Ascending aorta (tissue), 2 donors: ENCODE results near the gene CD37. TPM values are rescaled to one million over a fixed set of nuclear protein-coding genes. Genes with fewer than 3 reads are reported as not detected.
"Not testable (repeated sequence)": the region's sequence is repeated elsewhere in the genome, so short reads cannot be mapped to it uniquely, and the experiment has no call there.

ENCODE experiments used
- DNase-seq, 2 donors: peaks; one replicate each; pipeline ENCODE4 v3.0.0-alpha.2; 2019; ENCODE audit warnings: low spot score in 2 of 2
- H3K27ac ChIP-seq, 2 donors: fragments of 200-600 bp; sonication (generic); one replicate each; pipeline ENCODE4 v1.5.1; 2016 to 2017; ENCODE audit warnings: mild to moderate bottlenecking in 1 of 2
- H3K27me3 ChIP-seq: fragments of 200-600 bp; sonication (generic); one replicate; pipeline ENCODE4 v1.5.1; 2017
- H3K36me3 ChIP-seq, 2 donors: fragments of 200-600 bp; sonication (generic); one replicate each; pipeline ENCODE4 v1.5.1; 2016
- H3K4me1 ChIP-seq, 2 donors: fragments of 200-600 bp; sonication (generic); one replicate each; pipeline ENCODE4 v1.5.1; 2016 to 2017; ENCODE audit warnings: mild to moderate bottlenecking in 1 of 2
- H3K4me3 ChIP-seq, 2 donors: fragments of 200-600 bp; sonication (generic); one replicate each; pipeline ENCODE4 v1.5.1; 2016 to 2017; ENCODE audit warnings: mild to moderate bottlenecking in 1 of 2
- H3K9me3 ChIP-seq, 2 donors: fragments of 200-600 bp; sonication (generic); one replicate each; pipeline ENCODE4 v1.5.1; 2016
- intact Hi-C: fragments of 100-400 bp; cut with DNase I; formaldehyde crosslinking; loops from one replicate; pipeline ENCODE4 v1.15.1; 2023
- total RNA-seq: library from RNA; depleted of rRNA; stranded (reverse); fragments of >200 nt; gene quantifications from one replicate; pipeline ENCODE4 v1.1.0, GENCODE V29; 2016
- TF ChIP-seq, protein P1 (sequence below), 3 experiments: fragments of 200-600 bp in 2 of 3; fragments of 450-650 bp in 1 of 3; sonication (generic) in 2 of 3; IDR thresholded peaks; one replicate each; pipeline ENCODE4 v1.5.1; 2016 to 2019; ENCODE audit warnings: antibody characterized with exemption in 3 of 3, mild to moderate bottlenecking in 1 of 3, moderate library complexity in 1 of 3

CD37 gene, protein sequence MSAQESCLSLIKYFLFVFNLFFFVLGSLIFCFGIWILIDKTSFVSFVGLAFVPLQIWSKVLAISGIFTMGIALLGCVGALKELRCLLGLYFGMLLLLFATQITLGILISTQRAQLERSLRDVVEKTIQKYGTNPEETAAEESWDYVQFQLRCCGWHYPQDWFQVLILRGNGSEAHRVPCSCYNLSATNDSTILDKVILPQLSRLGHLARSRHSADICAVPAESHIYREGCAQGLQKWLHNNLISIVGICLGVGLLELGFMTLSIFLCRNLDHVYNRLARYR
- 15.6 TPM for total RNA-seq

DNA sequence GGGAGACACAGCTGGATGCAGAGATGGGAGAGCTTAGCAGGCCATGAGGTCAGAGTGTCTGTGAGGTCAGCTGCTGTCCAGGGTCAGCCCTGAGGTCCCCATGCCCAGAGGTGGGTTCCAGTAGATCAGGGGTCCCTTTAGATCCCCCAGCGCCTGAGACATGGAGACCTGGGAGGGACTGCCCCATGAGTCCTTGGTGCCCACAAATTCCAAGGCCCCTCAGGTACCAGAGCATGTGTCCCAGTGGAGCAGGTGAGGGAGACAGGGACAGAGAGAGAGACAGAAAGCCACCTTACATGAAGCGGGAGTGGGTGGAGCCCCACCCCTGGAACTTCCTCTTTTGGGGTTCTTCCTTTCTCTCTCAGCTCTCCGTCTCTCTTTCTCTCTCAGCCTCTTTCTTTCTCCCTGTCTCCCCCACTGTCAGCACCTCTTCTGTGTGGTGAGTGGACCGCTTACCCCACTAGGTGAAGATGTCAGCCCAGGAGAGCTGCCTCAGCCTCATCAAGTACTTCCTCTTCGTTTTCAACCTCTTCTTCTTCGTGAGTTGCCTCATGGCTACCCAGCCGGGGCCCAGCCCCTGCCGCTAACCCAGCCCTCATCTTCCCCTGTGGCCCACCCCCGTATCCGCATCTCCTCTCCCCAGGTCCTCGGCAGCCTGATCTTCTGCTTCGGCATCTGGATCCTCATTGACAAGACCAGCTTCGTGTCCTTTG, at the start of gene CD37:
Gene CD37 (plus strand): TSS at position 336 of the 713 bp plus-strand sequence. CDS start 135 bp downstream, at position 471.
- Histone ChIP-seq H3K9me3 (no peaks in the 10 kb centered on the region), H3K27me3 (no peaks in the 10 kb centered on the region), H3K4me3 (peak within 1 kb of the TSS in 1 of 2 donors; percentile 39), H3K27ac (no peak within 1 kb of the TSS), H3K36me3 (no peaks in the 10 kb centered on the region), H3K4me1 (peaks cover 6 to 14% of the 10 kb centered on the region in 2 donors)
- TF ChIP-seq, protein P1, sequence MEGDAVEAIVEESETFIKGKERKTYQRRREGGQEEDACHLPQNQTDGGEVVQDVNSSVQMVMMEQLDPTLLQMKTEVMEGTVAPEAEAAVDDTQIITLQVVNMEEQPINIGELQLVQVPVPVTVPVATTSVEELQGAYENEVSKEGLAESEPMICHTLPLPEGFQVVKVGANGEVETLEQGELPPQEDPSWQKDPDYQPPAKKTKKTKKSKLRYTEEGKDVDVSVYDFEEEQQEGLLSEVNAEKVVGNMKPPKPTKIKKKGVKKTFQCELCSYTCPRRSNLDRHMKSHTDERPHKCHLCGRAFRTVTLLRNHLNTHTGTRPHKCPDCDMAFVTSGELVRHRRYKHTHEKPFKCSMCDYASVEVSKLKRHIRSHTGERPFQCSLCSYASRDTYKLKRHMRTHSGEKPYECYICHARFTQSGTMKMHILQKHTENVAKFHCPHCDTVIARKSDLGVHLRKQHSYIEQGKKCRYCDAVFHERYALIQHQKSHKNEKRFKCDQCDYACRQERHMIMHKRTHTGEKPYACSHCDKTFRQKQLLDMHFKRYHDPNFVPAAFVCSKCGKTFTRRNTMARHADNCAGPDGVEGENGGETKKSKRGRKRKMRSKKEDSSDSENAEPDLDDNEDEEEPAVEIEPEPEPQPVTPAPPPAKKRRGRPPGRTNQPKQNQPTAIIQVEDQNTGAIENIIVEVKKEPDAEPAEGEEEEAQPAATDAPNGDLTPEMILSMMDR (IDR thresholded peaks at IDR 0.05), result no peak
- intact Hi-C loops, result no loop called here
- DNase-seq, result peak in 1 of 2 donors; percentile 63

DNA sequence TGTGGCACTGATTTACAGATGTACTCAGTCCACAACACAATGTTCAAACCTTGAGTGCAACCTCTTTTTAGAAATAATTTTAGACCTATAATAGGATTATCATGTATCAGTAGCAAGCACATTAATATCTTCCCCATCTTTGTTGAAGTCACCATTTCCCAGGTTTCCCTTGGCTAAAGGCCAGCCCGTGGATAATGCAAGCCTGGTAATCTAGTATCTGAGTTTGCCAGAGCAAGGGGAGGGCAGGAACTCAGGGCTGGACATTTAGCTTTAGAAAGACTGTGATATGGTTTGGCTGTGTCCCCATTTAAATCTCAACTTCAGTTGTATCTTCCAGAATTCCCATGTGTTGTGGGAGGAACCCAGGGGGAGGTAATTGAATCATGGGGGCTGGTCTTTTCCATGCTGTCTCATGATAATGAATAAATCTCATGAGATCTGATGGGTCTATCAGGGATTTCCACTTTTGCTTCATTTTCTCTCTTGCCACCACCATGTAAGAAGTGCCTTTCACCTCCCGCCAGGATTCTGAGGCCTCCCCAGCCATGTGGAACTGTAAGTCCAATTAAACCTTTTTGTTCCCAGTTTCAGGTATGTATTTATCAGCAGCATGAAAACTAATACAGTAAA, 48.0 kb upstream of the CD37 start:
- no peak overlapping the region for H3K27ac ChIP-seq
- H3K4me1 ChIP-seq, result no peaks in the 10 kb centered on the region
- H3K36me3 ChIP-seq, result no peaks in the 10 kb centered on the region
- H3K27me3 ChIP-seq, result no peaks in the 10 kb centered on the region
- H3K4me3 ChIP-seq, result no peak overlapping the region
- no peak for DNase-seq
- no peaks in the 10 kb centered on the region for H3K9me3 ChIP-seq
- TF ChIP-seq, protein P1 (IDR thresholded peaks at IDR 0.05), result no peak
- intact Hi-C loops, result no loop called here

DNA sequence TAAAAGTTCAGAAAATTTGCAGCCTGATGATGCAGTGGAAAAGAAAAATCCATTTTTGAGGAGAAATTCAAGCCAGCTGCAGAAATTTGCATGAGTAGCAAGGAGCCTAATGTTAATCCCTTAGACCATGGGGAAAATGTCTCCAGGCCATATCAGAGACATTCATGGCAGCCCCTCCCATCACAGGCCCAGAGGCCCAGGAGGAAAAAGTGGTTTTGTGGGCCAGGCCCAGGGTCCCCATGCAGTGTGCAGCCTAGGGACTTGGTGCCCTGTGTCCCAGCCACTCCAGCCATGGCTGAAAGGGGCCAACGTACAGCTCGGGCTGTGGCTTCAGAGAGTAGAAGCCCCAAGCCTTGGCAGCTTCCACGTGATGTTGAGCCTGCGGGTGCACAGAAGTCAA, 47.0 kb upstream of the CD37 start:
- H3K9me3 ChIP-seq, H3K36me3 ChIP-seq, DNase-seq, H3K27me3 ChIP-seq, H3K4me3 ChIP-seq, intact Hi-C loops, H3K27ac ChIP-seq, H3K4me1 ChIP-seq: not testable (repeated sequence)

DNA sequence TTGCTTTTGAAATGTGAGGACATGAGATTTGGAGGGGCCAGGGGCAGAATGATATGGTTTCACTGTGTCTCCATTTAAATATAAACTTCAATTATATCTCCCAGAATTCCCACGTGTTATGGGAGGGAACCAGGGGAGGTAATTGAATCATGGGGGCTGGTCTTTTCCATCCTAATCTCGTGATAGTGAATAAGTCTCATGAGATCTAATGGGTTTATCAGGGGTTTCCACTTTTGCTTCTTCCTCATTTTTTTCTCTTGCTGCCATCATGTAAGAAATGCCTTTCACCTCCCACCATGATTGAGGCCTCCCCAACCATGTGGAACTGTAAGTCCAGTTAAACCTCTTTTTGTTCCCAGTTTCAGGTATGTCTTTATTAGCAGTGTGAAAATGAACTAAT, 45.9 kb upstream of the CD37 start:
- H3K4me3 ChIP-seq, H3K4me1 ChIP-seq, H3K36me3 ChIP-seq, intact Hi-C loops, H3K27me3 ChIP-seq, H3K27ac ChIP-seq, H3K9me3 ChIP-seq, DNase-seq: not testable (repeated sequence)

DNA sequence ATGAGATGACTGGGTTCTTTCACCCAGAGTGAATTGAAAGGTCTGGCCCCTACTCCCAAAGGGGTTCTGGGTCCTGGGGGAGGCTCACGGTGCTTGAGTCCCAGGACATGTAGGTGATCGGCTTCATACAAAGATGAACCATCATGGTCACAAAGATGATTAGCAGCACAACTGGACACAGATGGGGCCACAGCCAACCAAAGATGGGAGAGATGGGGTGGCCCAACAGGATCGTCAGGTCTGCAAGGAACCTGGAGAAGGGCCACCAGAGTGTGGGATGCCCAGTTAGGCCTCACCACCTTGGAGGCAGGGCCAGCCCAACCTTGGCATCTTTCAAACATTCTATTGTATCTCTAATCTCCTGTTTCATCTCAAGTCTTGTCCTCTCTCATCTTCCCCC, 44.7 kb upstream of the CD37 start:
- peaks cover 0 to 6% of the 10 kb centered on the region in 2 donors for H3K36me3 ChIP-seq
- H3K27me3 ChIP-seq, result no peaks in the 10 kb centered on the region
- no peaks in the 10 kb centered on the region for H3K4me1 ChIP-seq
- no peaks in the 10 kb centered on the region for H3K9me3 ChIP-seq
- TF ChIP-seq, protein P1 (IDR thresholded peaks at IDR 0.05), result no peak
- H3K27ac ChIP-seq, result no peak overlapping the region
- H3K4me3 ChIP-seq, result no peak overlapping the region
- no peak for DNase-seq
- intact Hi-C loops, result no loop called here

DNA sequence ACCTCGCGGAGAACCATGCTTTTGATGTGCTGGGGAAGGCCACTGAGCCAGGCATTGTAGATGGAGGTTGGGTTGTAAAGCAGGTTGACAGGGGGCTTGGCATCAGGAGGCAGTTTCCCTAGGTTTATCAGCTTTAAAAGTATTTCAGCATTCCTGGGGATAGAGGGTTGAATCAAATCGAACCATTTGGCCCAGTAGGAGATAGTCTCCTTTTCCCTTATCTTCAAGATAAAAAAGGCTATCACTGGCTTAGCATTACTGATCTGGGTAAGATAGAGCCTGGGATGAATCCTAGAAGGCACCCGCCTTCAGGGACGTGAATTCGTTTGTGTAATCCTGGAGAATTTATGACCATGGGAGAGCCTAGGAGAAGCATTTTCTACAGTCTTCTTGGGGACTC, 40.8 kb upstream of the CD37 start:
- no peaks in the 10 kb centered on the region for H3K9me3 ChIP-seq
- H3K4me3 ChIP-seq, result no peak overlapping the region
- H3K27me3 ChIP-seq, result no peaks in the 10 kb centered on the region
- intact Hi-C loops, result no loop called here
- DNase-seq, result no peak
- TF ChIP-seq, protein P1 (IDR thresholded peaks at IDR 0.05), result no peak
- peaks cover 0 to 6% of the 10 kb centered on the region in 2 donors for H3K36me3 ChIP-seq
- no peaks in the 10 kb centered on the region for H3K4me1 ChIP-seq
- H3K27ac ChIP-seq, result no peak overlapping the region
